ENCODE measurements around the gene SHKBP1.
"Not testable (repeated sequence)": the region's sequence is repeated elsewhere in the genome, so short reads cannot be mapped to it uniquely, and the experiment has no call there.

Gene SHKBP1

GRCh38 chr19:40616178-40616577, 39.5 kb downstream of the SHKBP1 start:
- DNase-seq: no peak

- DNase-seq: no peak
Measured at GRCh38 chr19:40616941-40617340, 40.3 kb downstream of the SHKBP1 start.

GRCh38 chr19:40617961-40618360, 41.3 kb downstream of the SHKBP1 start:
- no peak for DNase-seq

GRCh38 chr19:40619333-40620160, 42.9 kb downstream of the SHKBP1 start:
- DNase-seq: no peak

- no peak for DNase-seq
Measured at GRCh38 chr19:40620161-40620485, 43.5 kb downstream of the SHKBP1 start.

GRCh38 chr19:40621283-40621682, 44.6 kb downstream of the SHKBP1 start:
- no peak for DNase-seq

GRCh38 chr19:40621966-40622772, 45.5 kb downstream of the SHKBP1 start:
- DNase-seq: no peak

- no peak for DNase-seq
Measured at GRCh38 chr19:40622773-40623075, 46.1 kb downstream of the SHKBP1 start.

- no peak for DNase-seq
Measured at GRCh38 chr19:40623403-40624251, 47.0 kb downstream of the SHKBP1 start.

- not testable (repeated sequence) for DNase-seq
Measured at GRCh38 chr19:40624369-40625153, 47.9 kb downstream of the SHKBP1 start.

- no peak for DNase-seq
Measured at GRCh38 chr19:40625406-40626120, 48.9 kb downstream of the SHKBP1 start.

GRCh38 chr19:40626918-40627317, 50.2 kb downstream of the SHKBP1 start:
- no peak for DNase-seq

- no peak for DNase-seq
Measured at GRCh38 chr19:40627486-40628279, 51.0 kb downstream of the SHKBP1 start.

GRCh38 chr19:40629346-40629745, 52.7 kb downstream of the SHKBP1 start:
- DNase-seq: no peak

- no peak for DNase-seq
Measured at GRCh38 chr19:40630571-40631160, 54.0 kb downstream of the SHKBP1 start.

GRCh38 chr19:40632311-40633036, 55.8 kb downstream of the SHKBP1 start:
- no peak for DNase-seq

- no peak for DNase-seq
Measured at GRCh38 chr19:40633207-40633606, 56.5 kb downstream of the SHKBP1 start.

- DNase-seq: no peak
Measured at GRCh38 chr19:40638327-40638726, 61.7 kb downstream of the SHKBP1 start.

- DNase-seq: no peak
Measured at GRCh38 chr19:40639638-40639982, 62.9 kb downstream of the SHKBP1 start.

- DNase-seq: no peak
Measured at GRCh38 chr19:40640744-40641143, 64.1 kb downstream of the SHKBP1 start.
